WTC11 (cell line): ENCODE data around the gene KCNB1. TPM values are rescaled to one million over a fixed set of nuclear protein-coding genes. Genes with fewer than 3 reads are reported as not detected.

Experiments used
- ATAC-seq: fragments of 200-7000 bp; cut with Tn5 transposase; 2 replicates; pipeline ENCODE4 v1.10.0; 2021; ENCODE audit warnings: mild to moderate bottlenecking, moderate library complexity
- CTCF ChIA-PET: fragments of 300-600 bp; sonication (Branson Sonifier 250); formaldehyde crosslinking; loops from one replicate; lab custom pipeline; 2021; ENCODE audit warnings: antibody characterized with exemption; lab: Charles Lee
- POLR2A ChIA-PET: fragments of 350-600 bp; sonication (Branson Sonifier 250); formaldehyde crosslinking; loops from one replicate; lab custom pipeline; 2021; ENCODE audit warnings: antibody characterized with exemption; lab: Charles Lee
- DNase-seq: peaks from one replicate; pipeline ENCODE4 v3.0.0; 2021; ENCODE audit warnings: low spot score
- H3K27ac Mint-ChIP-seq: 2 replicates; pipeline ENCODE4 v1.8.0; 2021; ENCODE audit warnings: mixed read lengths
- H3K27me3 Mint-ChIP-seq: 2 replicates; pipeline ENCODE4 v1.8.0; 2021; ENCODE audit warnings: low read depth, mild to moderate bottlenecking, moderate library complexity, mixed read lengths
- H3K36me3 Mint-ChIP-seq: 2 replicates; pipeline ENCODE4 v1.8.0; 2021; ENCODE audit warnings: mixed read lengths
- H3K4me1 Mint-ChIP-seq: 2 replicates; pipeline ENCODE4 v1.8.0; 2022; ENCODE audit warnings: mixed read lengths
- H3K4me3 Mint-ChIP-seq: 2 replicates; pipeline ENCODE4 v1.8.0; 2021; ENCODE audit warnings: mild to moderate bottlenecking, moderate library complexity, mixed read lengths
- H3K9me3 Mint-ChIP-seq: 2 replicates; pipeline ENCODE4 v1.8.0; 2021; ENCODE audit warnings: mixed read lengths
- ATF1 ChIP-seq: sonication (generic); formaldehyde crosslinking; IDR thresholded peaks from 2 replicates; pipeline ENCODE4 v1.8.1; 2023; ENCODE audit warnings: mild to moderate bottlenecking, moderate library complexity, missing genetic modification reagents
- ATF2 ChIP-seq: sonication (generic); formaldehyde crosslinking; IDR thresholded peaks from 2 replicates; pipeline ENCODE4 v1.8.1; 2022; ENCODE audit warnings: low read depth, missing genetic modification reagents, borderline replicate concordance
- ATF6 ChIP-seq: sonication (generic); formaldehyde crosslinking; IDR thresholded peaks from 2 replicates; pipeline ENCODE4 v1.8.1; 2023; ENCODE audit warnings: mild to moderate bottlenecking, missing genetic modification reagents
- FOXJ3 ChIP-seq: sonication (generic); formaldehyde crosslinking; IDR thresholded peaks from 2 replicates; pipeline ENCODE4 v1.9.0; 2021; ENCODE audit warnings: missing genetic modification reagents, mild to moderate bottlenecking, borderline replicate concordance
- FOXP4 ChIP-seq: sonication (generic); formaldehyde crosslinking; IDR thresholded peaks from 2 replicates; pipeline ENCODE4 v1.8.0; 2022; ENCODE audit warnings: mild to moderate bottlenecking, missing genetic modification reagents
- HMGXB4 ChIP-seq: sonication (generic); formaldehyde crosslinking; IDR thresholded peaks from 2 replicates; pipeline ENCODE4 v1.8.1; 2023; ENCODE audit warnings: mild to moderate bottlenecking, moderate library complexity, missing genetic modification reagents
- JUN ChIP-seq: sonication (generic); formaldehyde crosslinking; IDR thresholded peaks from 2 replicates; pipeline ENCODE4 v1.8.0; 2023; ENCODE audit warnings: mild to moderate bottlenecking, missing genetic modification reagents
- KAT7 ChIP-seq: sonication (generic); formaldehyde crosslinking; IDR thresholded peaks from 2 replicates; pipeline ENCODE4 v1.8.1; 2023; ENCODE audit warnings: missing genetic modification reagents, mild to moderate bottlenecking, borderline replicate concordance
- PRDM15 ChIP-seq: sonication (generic); formaldehyde crosslinking; IDR thresholded peaks from 2 replicates; pipeline ENCODE4 v1.8.0; 2022; ENCODE audit warnings: missing genetic modification reagents
- PRRX2 ChIP-seq: fragments of 250-450 bp; sonication (Bioruptor Pico); IDR thresholded peaks from 2 replicates; pipeline ENCODE4 v1.8.0; 2021; ENCODE audit warnings: mild to moderate bottlenecking
- RORB ChIP-seq: fragments of 250-450 bp; sonication (Bioruptor Pico); IDR thresholded peaks from 2 replicates; pipeline ENCODE4 v1.9.0; 2021; ENCODE audit warnings: mild to moderate bottlenecking
- USF2 ChIP-seq: sonication (generic); formaldehyde crosslinking; IDR thresholded peaks from 2 replicates; pipeline ENCODE4 v1.8.1; 2023; ENCODE audit warnings: mild to moderate bottlenecking, missing genetic modification reagents, moderate library complexity
- ZBTB43 ChIP-seq: sonication (generic); formaldehyde crosslinking; IDR thresholded peaks from 2 replicates; pipeline ENCODE4 v1.8.1; 2023; ENCODE audit warnings: mild to moderate bottlenecking, missing genetic modification reagents
- ZNF396 ChIP-seq: fragments of 250-450 bp; sonication (Bioruptor Pico); IDR thresholded peaks from 2 replicates; pipeline ENCODE4 v1.8.0; 2021; ENCODE audit warnings: mild to moderate bottlenecking, moderate library complexity, borderline replicate concordance
- total RNA-seq: library from RNA; stranded (reverse); gene quantifications from 3 replicates; pipeline ENCODE4 v1.2.3, GENCODE V29; 2021

Gene KCNB1
- total RNA-seq, 1 experiment from 2014 or later = 1.1 TPM

- ATAC-seq (no peak), DNase-seq (no peak)
- ChIA-PET POLR2A (no interaction called here), CTCF (interaction anchor here (0.8 kb wide), 1 partner anchor 22 kb away, joined by 3 read pairs; no protein-coding TSS in a partner anchor)
- H3K4me1 Mint-ChIP-seq = peaks cover 2% of the 10 kb centered on the region
- TF ChIP-seq FOXJ3 (CRISPR knock-in tag) = no peak
- TF ChIP-seq ZBTB43 = no peak
- TF ChIP-seq HMGXB4 (CRISPR knock-in tag) = no peak
- no peak for TF ChIP-seq ATF6 (CRISPR knock-in tag)
- TF ChIP-seq RORB = no peak
- no peak for TF ChIP-seq ATF1
- no peak for TF ChIP-seq USF2 (CRISPR knock-in tag)
- TF ChIP-seq KAT7 = no peak
- no peak for TF ChIP-seq PRRX2 (CRISPR knock-in tag)
- TF ChIP-seq ATF2 (CRISPR knock-in tag) = no peak
- no peak for TF ChIP-seq PRDM15 (CRISPR knock-in tag)
- no peak for TF ChIP-seq JUN
- no peak for TF ChIP-seq FOXP4 (CRISPR knock-in tag)
- TF ChIP-seq ZNF396 (CRISPR knock-in tag) = no peak
- H3K36me3 Mint-ChIP-seq = no peaks in the 10 kb centered on the region
- H3K27me3 Mint-ChIP-seq = peaks cover 4% of the 10 kb centered on the region; the same call in 1 of the 2 replicates
- H3K27ac Mint-ChIP-seq = no peak overlapping the region
- H3K9me3 Mint-ChIP-seq = peaks cover 9% of the 10 kb centered on the region
- no peak overlapping the region for H3K4me3 Mint-ChIP-seq
These were observed 20.4 kb downstream of the KCNB1 start for GRCh38 chr20:49461894-49462620.
